K562 (cell line): ENCODE measurements around the gene NFAM1.

Source experiments
- CREB1 ChIP-seq, 2 experiments: sonication (generic) in 1 of 2; formaldehyde crosslinking in 1 of 2; IDR thresholded peaks; 2 replicates each; pipeline versions ENCODE4 v1.6.1 to v1.8.0; 2012 to 2022; ENCODE audit warnings: inconsistent platforms in 1 of 2, mild to moderate bottlenecking in 1 of 2, missing genetic modification reagents in 1 of 2, moderate library complexity in 1 of 2
- EP300 ChIP-seq: IDR thresholded peaks from 2 replicates; pipeline ENCODE4 v1.6.1; 2012; ENCODE audit warnings: low read length, improper control_type of control experiment
- ETV6 ChIP-seq, 3 experiments: fragments of 150-350 bp in 1 of 3; sonication (generic) in 1 of 3; formaldehyde crosslinking in 1 of 3; IDR thresholded peaks; 2 replicates each; pipeline versions ENCODE4 v1.6.1 to v1.8.0; 2014 to 2022; ENCODE audit warnings: borderline replicate concordance in 2 of 3, low read depth in 2 of 3, antibody characterized with exemption in 1 of 3, low read length in 1 of 3, mild to moderate bottlenecking in 1 of 3, missing genetic modification reagents in 1 of 3
- ID3 ChIP-seq, 2 experiments: fragments of 250-450 bp in 1 of 2; fragments of 450-650 bp in 1 of 2; sonication (Bioruptor Pico) in 1 of 2; IDR thresholded peaks; 2 replicates each; pipeline versions ENCODE4 v1.6.1 to v1.8.0; 2016 to 2021; ENCODE audit warnings: mild to moderate bottlenecking in 2 of 2, moderate library complexity in 2 of 2, missing compliant biosample characterization in 1 of 2, missing genetic modification characterization in 1 of 2
- L3MBTL2 ChIP-seq: fragments of 450-650 bp; IDR thresholded peaks from 2 replicates; pipeline ENCODE4 v1.6.1; 2016; ENCODE audit warnings: mild to moderate bottlenecking, moderate library complexity
- MAZ ChIP-seq, 2 experiments: fragments of 450-650 bp in 1 of 2; sonication (generic) in 1 of 2; formaldehyde crosslinking; IDR thresholded peaks in 1 of 2; conservative IDR thresholded peaks in 1 of 2; 2 replicates each; pipeline versions ENCODE4 v1.4.0 to v1.5.0; 2020; ENCODE audit warnings: mild to moderate bottlenecking in 1 of 2, missing genetic modification reagents in 1 of 2
- NKRF ChIP-seq: fragments of 450-650 bp; IDR thresholded peaks from 2 replicates; pipeline ENCODE4 v1.6.1; 2016; ENCODE audit warnings: borderline replicate concordance
- PRPF4 ChIP-seq: fragments of 200-400 bp; formaldehyde crosslinking; IDR thresholded peaks from one replicate; pipeline ENCODE4 v1.6.1; 2017; ENCODE audit warnings: low read length, low read depth, mild to moderate bottlenecking; ENCODE audit not compliant: insufficient read depth, poor library complexity, severe bottlenecking
- RAD21 ChIP-seq, 2 experiments: fragments of 250-450 bp in 1 of 2; fragments of 450-650 bp in 1 of 2; sonication (Bioruptor Pico) in 1 of 2; formaldehyde crosslinking in 1 of 2; IDR thresholded peaks in 1 of 2; conservative IDR thresholded peaks in 1 of 2; 2 replicates each; pipeline versions ENCODE4 v1.4.0 to v1.8.0; 2020 to 2022; ENCODE audit warnings: mild to moderate bottlenecking in 2 of 2, moderate library complexity in 1 of 2

- TF ChIP-seq CREB1 (IDR thresholded peaks at IDR 0.05) (no peak), CREB1 (CRISPR knock-in tag; IDR thresholded peaks at IDR 0.05) (no peak), L3MBTL2 (no peak), NKRF (no peak), ETV6 (IDR thresholded peaks at IDR 0.05; ENCODE audit: borderline replicate concordance in 1 of 2, low read depth in 2 of 2, low read length in 1 of 2) (no peak), ETV6 (CRISPR knock-in tag; IDR thresholded peaks at IDR 0.05; ENCODE audit: borderline replicate concordance) (no peak), EP300 (no peak), RAD21 (CRISPR knock-in tag; conservative IDR thresholded peaks at IDR 0.05 in 1 of 2, IDR thresholded peaks at IDR 0.05 in 1 of 2) (no peak), MAZ (CRISPR knock-in tag; conservative IDR thresholded peaks at IDR 0.05 in 1 of 2, IDR thresholded peaks at IDR 0.05 in 1 of 2) (no peak), ID3 (CRISPR knock-in tag; IDR thresholded peaks at IDR 0.05) (no peak), ID3 (tag; IDR thresholded peaks at IDR 0.05) (no peak), PRPF4 (no peak)
Measured at GRCh38 chr22:42384506-42384905, 47.7 kb downstream of the NFAM1 start.
